ENCODE results near the gene PXMP4. TPM values are rescaled to one million over a fixed set of nuclear protein-coding genes. Genes with fewer than 3 reads are reported as not detected.

The PXMP4 gene
- polyA plus RNA-seq, 1 donor (not counting 4 experiments of a cell fraction or from before 2014, with no cell fraction given), result 3.2 TPM

GRCh38 chr20:33694639-33695012, 25.5 kb downstream of the PXMP4 start:
- dilution Hi-C loops (cut with MboI; ENCODE audit: extremely low pct_ligation_motif_present, low sequenced_read_pairs), result no loop called here
- FAIRE-seq, result no peak
- H3K9me1 ChIP-seq (ENCODE audit: control insufficient read depth, extremely low read depth, insufficient read depth, low read length), result no peaks in the 10 kb centered on the region
- no peak overlapping the region for H3K27ac ChIP-seq (ENCODE audit: control insufficient read depth, insufficient read depth, low read length)
- H2AFZ ChIP-seq (ENCODE audit: control insufficient read depth, low read length), result no peak overlapping the region
- no peaks in the 10 kb centered on the region for H3K36me3 ChIP-seq (ENCODE audit: control insufficient read depth in 2 of 2, extremely low read depth in 1 of 2, insufficient read depth in 2 of 2, low read length in 2 of 2)
- H3K4me3 ChIP-seq (ENCODE audit: control insufficient read depth in 2 of 3, extremely low read depth in 1 of 3, insufficient read depth in 2 of 3, low read depth in 1 of 3, low read length in 3 of 3), result no peak overlapping the region
- no peak overlapping the region for H3K4me2 ChIP-seq (ENCODE audit: control insufficient read depth, extremely low read depth, insufficient read depth, low read depth, low read length)
- H3K79me2 ChIP-seq (ENCODE audit: control insufficient read depth, insufficient read depth, low read length), result no peaks in the 10 kb centered on the region
- H3K27me3 ChIP-seq (ENCODE audit: control insufficient read depth, extremely low read depth, insufficient read depth, low read length), result no peaks in the 10 kb centered on the region
- DNase-seq (ENCODE audit: low read depth, low spot score), result no peak
- H3K4me1 ChIP-seq (ENCODE audit: control insufficient read depth, extremely low read depth, insufficient read depth, low read length), result no peaks in the 10 kb centered on the region
- H3K9ac ChIP-seq (ENCODE audit: control insufficient read depth, extremely low read depth, insufficient read depth, low read length), result no peak overlapping the region
- H3K9me3 ChIP-seq (ENCODE audit: control insufficient read depth, low read depth, low read length), result no peaks in the 10 kb centered on the region
- no peak for TF ChIP-seq EZH2 (IDR thresholded peaks at IDR 0.05; ENCODE audit: low read length)
- no peak for TF ChIP-seq CTCF (optimal IDR thresholded peaks at IDR 0.05 in 1 of 3, IDR thresholded peaks at IDR 0.05 in 1 of 3, conservative IDR thresholded peaks at IDR 0.05 in 1 of 3; ENCODE audit: extremely low read depth in 1 of 3, insufficient read depth in 2 of 3, low read length in 3 of 3)
- no peaks in the 10 kb centered on the region for H4K20me1 ChIP-seq (ENCODE audit: control insufficient read depth, extremely low read depth, insufficient read depth, low read length)

GRCh38 chr20:33693741-33694638, 26.1 kb downstream of the PXMP4 start:
- DNase-seq (ENCODE audit: low read depth, low spot score) (no peak), FAIRE-seq (no peak)
- no peak for TF ChIP-seq CTCF (optimal IDR thresholded peaks at IDR 0.05 in 1 of 3, IDR thresholded peaks at IDR 0.05 in 1 of 3, conservative IDR thresholded peaks at IDR 0.05 in 1 of 3; ENCODE audit: extremely low read depth in 1 of 3, insufficient read depth in 2 of 3, low read length in 3 of 3)
- no peak for TF ChIP-seq EZH2 (IDR thresholded peaks at IDR 0.05; ENCODE audit: low read length)
- no peaks in the 10 kb centered on the region for H3K36me3 ChIP-seq (ENCODE audit: control insufficient read depth in 2 of 2, extremely low read depth in 1 of 2, insufficient read depth in 2 of 2, low read length in 2 of 2)
- dilution Hi-C loops (cut with MboI; ENCODE audit: extremely low pct_ligation_motif_present, low sequenced_read_pairs), result no loop called here
- H3K4me2 ChIP-seq (ENCODE audit: control insufficient read depth, extremely low read depth, insufficient read depth, low read depth, low read length), result no peak overlapping the region
- no peaks in the 10 kb centered on the region for H3K9me1 ChIP-seq (ENCODE audit: control insufficient read depth, extremely low read depth, insufficient read depth, low read length)
- H3K27ac ChIP-seq (ENCODE audit: control insufficient read depth, insufficient read depth, low read length), result no peak overlapping the region
- H4K20me1 ChIP-seq (ENCODE audit: control insufficient read depth, extremely low read depth, insufficient read depth, low read length), result no peaks in the 10 kb centered on the region
- no peak overlapping the region for H3K9ac ChIP-seq (ENCODE audit: control insufficient read depth, extremely low read depth, insufficient read depth, low read length)
- no peak overlapping the region for H3K4me3 ChIP-seq (ENCODE audit: control insufficient read depth in 2 of 3, extremely low read depth in 1 of 3, insufficient read depth in 2 of 3, low read depth in 1 of 3, low read length in 3 of 3)
- no peak overlapping the region for H2AFZ ChIP-seq (ENCODE audit: control insufficient read depth, low read length)
- H3K4me1 ChIP-seq (ENCODE audit: control insufficient read depth, extremely low read depth, insufficient read depth, low read length), result no peaks in the 10 kb centered on the region
- no peaks in the 10 kb centered on the region for H3K79me2 ChIP-seq (ENCODE audit: control insufficient read depth, insufficient read depth, low read length)
- no peaks in the 10 kb centered on the region for H3K9me3 ChIP-seq (ENCODE audit: control insufficient read depth, low read depth, low read length)
- H3K27me3 ChIP-seq (ENCODE audit: control insufficient read depth, extremely low read depth, insufficient read depth, low read length), result no peaks in the 10 kb centered on the region
